HepG2 (cell line): Measurements from ENCODE around the gene PNKP. TPM values are rescaled to one million over a fixed set of nuclear protein-coding genes. Genes with fewer than 3 reads are reported as not detected.
A peak's percentile ranks its signal among the peaks of the same experiment; 100 is the strongest.

Experiments used
- ATAC-seq: fragments of 200-7000 bp; cut with Tn5 transposase; 3 replicates; pipeline ENCODE4 v1.9.1; 2020; ENCODE audit warnings: mild to moderate bottlenecking, moderate library complexity
- BruUV-seq: library from RNA; stranded (reverse); fragments of 400-500 nt; replicated peaks from 2 replicates; lab custom pipeline; 2021; lab: Mats Ljungman, UMichigan
- CTCF ChIA-PET: fragments of 300-600 bp; formaldehyde crosslinking; extraction: SDS; loops from one replicate; lab custom pipeline; 2021; ENCODE audit warnings: low total read pairs, inconsistent platforms, low intra/inter-chr PET ratio; lab: Yijun Ruan, JAX
- POLR2A ChIA-PET: fragments of 350-600 bp; sonication (Branson Sonifier 250); formaldehyde crosslinking; loops from one replicate; lab custom pipeline; 2020; ENCODE audit warnings: antibody characterized with exemption, inconsistent platforms; lab: Yijun Ruan, JAX
- DNase-seq: peaks from one replicate; pipeline ENCODE4 v3.0.0-alpha.2; 2015; ENCODE audit warnings: low spot score
- FAIRE-seq: peaks from 3 replicates; lab custom pipeline; 2011; peaks lifted over from hg19 to GRCh38; lab: Jason Lieb, UNC
- H2AFZ ChIP-seq: one replicate; pipeline ENCODE4 v1.6.1; 2011; ENCODE audit warnings: low read length, inconsistent platforms
- H3K27ac ChIP-seq: fragments of 300-600 bp; 3 replicates; pipeline ENCODE4 v1.8.0; 2011; ENCODE audit warnings: mixed run types, mild to moderate bottlenecking, mixed read lengths, low read length, inconsistent platforms; ENCODE audit not compliant: insufficient read depth; ENCODE audit errors: extremely low read length
- H3K27me3 ChIP-seq, 2 experiments: fragments of 200-600 bp in 1 of 2; 2 replicates in 1 of 2; 3 replicates in 1 of 2; pipeline versions ENCODE4 v1.6.0 to v1.8.0; 2011; ENCODE audit warnings: low read length in 2 of 2, mild to moderate bottlenecking in 2 of 2, moderate library complexity in 2 of 2, inconsistent platforms in 1 of 2; ENCODE audit not compliant: insufficient read depth in 2 of 2, control insufficient read depth in 1 of 2
- H3K36me3 ChIP-seq, 2 experiments: fragments of 200-600 bp in 1 of 2; replicated peaks in 1 of 2; 2 replicates in 1 of 2; 3 replicates in 1 of 2; pipeline versions ENCODE4 v1.5.1 to v1.8.0; 2011; ENCODE audit warnings: low read length in 2 of 2, inconsistent platforms in 1 of 2; ENCODE audit not compliant: insufficient read depth in 2 of 2, control insufficient read depth in 1 of 2
- H3K4me1 ChIP-seq: 2 replicates; pipeline ENCODE4 v1.5.1; 2012; ENCODE audit warnings: low read length, inconsistent platforms; ENCODE audit not compliant: insufficient read depth
- H3K4me2 ChIP-seq: 2 replicates; pipeline ENCODE4 v1.6.0; 2011; ENCODE audit warnings: low read depth, low read length, inconsistent platforms
- H3K4me3 ChIP-seq, 3 experiments: fragments of 200-600 bp in 1 of 3; sonication (generic), shearing (Covaris generic) in 1 of 3; replicated peaks in 1 of 3; 2 replicates each; pipeline ENCODE4 v1.5.1; 2011 to 2016; ENCODE audit warnings: low read length in 3 of 3, inconsistent platforms in 2 of 3, low read depth in 2 of 3, mild to moderate bottlenecking in 2 of 3, control low read depth in 1 of 3, mixed read lengths in 1 of 3; ENCODE audit not compliant: insufficient read depth in 1 of 3
- H3K79me2 ChIP-seq: one replicate; pipeline ENCODE4 v1.6.1; 2011; ENCODE audit warnings: low read length, inconsistent platforms; ENCODE audit not compliant: insufficient read depth
- H3K9ac ChIP-seq: 2 replicates; pipeline ENCODE4 v1.6.0; 2011; ENCODE audit warnings: mild to moderate bottlenecking, low read depth, low read length, inconsistent platforms; ENCODE audit not compliant: insufficient read depth
- H3K9me3 ChIP-seq: 2 replicates; pipeline ENCODE4 v1.5.1; 2012; ENCODE audit warnings: mild to moderate bottlenecking, low read length
- H4K20me1 ChIP-seq: 2 replicates; pipeline ENCODE4 v1.6.0; 2011; ENCODE audit warnings: inconsistent platforms, mild to moderate bottlenecking, low read length, moderate library complexity; ENCODE audit not compliant: insufficient read depth
- ARID4A ChIP-seq: sonication (generic); formaldehyde crosslinking; IDR thresholded peaks from 2 replicates; pipeline ENCODE4 v1.5.0; 2020; ENCODE audit warnings: mild to moderate bottlenecking, missing genetic modification reagents, borderline replicate concordance
- CREB1 ChIP-seq, 2 experiments: fragments of 450-650 bp in 1 of 2; IDR thresholded peaks; 2 replicates each; pipeline ENCODE4 v1.6.1; 2016 to 2017; ENCODE audit warnings: control low read depth in 1 of 2, mild to moderate bottlenecking in 1 of 2, missing compliant biosample characterization in 1 of 2, missing genetic modification characterization in 1 of 2
- WGBS: methylation state at CpG from one replicate; pipeline ENCODE4 v1.1.6; 2017; ENCODE audit warnings: low lambda C conversion rate; 5-methylcytosine and 5-hydroxymethylcytosine counted together
- in situ Hi-C: cut with HindIII; loops from 2 replicates; pipeline ENCODE4 v1.10.0; 2017; ENCODE audit warnings: low pct_unique_long_range_greater_than_20kb; ENCODE audit not compliant: extremely low pct_ligation_motif_present
- intact Hi-C: fragments of 100-400 bp; cut with micrococcal nuclease; formaldehyde crosslinking; loops from one replicate; pipeline ENCODE4 v1.10.0; 2022; ENCODE audit not compliant: unreplicated experiment
- polyA plus RNA-seq, 8 experiments: library from polyadenylated mRNA; depleted of rRNA in 3 of 8; stranded (reverse) in 7 of 8; unstranded in 1 of 8; fragments of >200 nt; fragmentation: Illumina TruSeq in 4 of 8; extraction: Trizol in 4 of 8; gene quantifications; 2 replicates each; pipeline versions ENCODE4 v1.2.1 to v1.2.3, GENCODE V29; 2011 to 2016; ENCODE audit warnings: low read depth in 4 of 8, missing spikeins in 1 of 8, mixed read lengths in 1 of 8; ENCODE audit not compliant: insufficient read depth in 1 of 8
- total RNA-seq, 5 experiments: library from RNA; depleted of rRNA; stranded (reverse); fragments of >200 nt; fragmentation: Illumina TruSeq; extraction: Trizol; gene quantifications; 2 replicates each; pipeline ENCODE4 v1.2.3, GENCODE V29; 2016; ENCODE audit warnings: low read depth in 1 of 5

PNKP gene
- total and polyA plus RNA-seq, 2 of the 13 experiments (the other 11 are each of a cell fraction or from before 2014, with no cell fraction given), result 12.7 to 27.1 TPM

DNA sequence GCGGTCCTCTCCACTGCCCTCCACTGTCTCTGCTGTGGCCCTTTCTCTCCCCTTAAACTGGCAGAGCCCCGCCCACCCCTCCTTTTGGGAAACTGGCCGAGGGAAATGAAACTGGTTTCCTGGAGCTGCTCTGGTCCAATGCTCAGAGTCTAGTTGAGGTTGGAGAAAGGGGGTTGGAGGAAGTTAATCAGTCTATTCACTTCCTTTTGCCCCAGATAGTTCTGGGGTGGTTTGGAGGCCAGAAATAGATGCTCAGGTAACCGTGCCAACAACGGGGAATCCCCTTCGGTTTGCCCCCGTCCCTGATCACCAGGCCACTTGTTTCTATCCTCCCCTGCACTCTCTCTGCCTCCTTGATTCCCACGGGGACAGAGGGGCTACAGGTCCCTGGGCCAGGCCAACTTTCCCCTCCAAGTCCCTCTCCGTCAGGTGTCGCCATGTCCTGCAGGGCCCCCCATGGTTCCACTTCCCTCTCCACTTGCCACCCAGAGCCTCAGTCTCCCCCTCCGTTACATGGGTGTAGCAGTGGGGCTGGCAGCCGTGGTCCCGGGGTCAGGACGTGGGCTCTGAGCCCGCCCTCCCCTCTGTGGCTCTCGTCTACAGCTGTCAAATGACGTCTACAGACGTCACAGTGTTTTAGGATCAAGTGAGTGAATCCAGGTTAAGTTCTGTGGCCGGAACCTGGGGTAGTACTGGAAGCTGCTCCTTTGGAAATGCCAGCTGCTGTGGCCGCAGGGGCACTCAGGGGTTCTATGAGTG, 29.7 kb upstream of the PNKP start, which contains the start of gene IL4I1:
Gene IL4I1, minus strand, starts transcription at position 25 of the 759 bp plus-strand sequence. CDS start 727 bp downstream, outside the sequence.
- WGBS, result 38% methylated on average over 17 of the region's 20 CpGs
- Histone ChIP-seq H3K27ac (no peak within 1 kb of the TSS), H2AFZ (no peak within 1 kb of the TSS), H3K9ac (no peak within 1 kb of the TSS), H3K9me3 (no peaks in the 10 kb centered on the region), H3K36me3 (no peaks in the 10 kb centered on the region), H3K4me2 (peak within 1 kb of the TSS; percentile 10; the same call in 1 of the 2 replicates), H3K4me1 (peaks cover 18% of the 10 kb centered on the region), H4K20me1 (no peaks in the 10 kb centered on the region), H3K79me2 (no peaks in the 10 kb centered on the region), H3K27me3 (peaks cover 9 to 17% of the 10 kb centered on the region in 2 experiments; a peak in 4 of 5 replicates), H3K4me3 (peak within 1 kb of the TSS in 1 of 3 experiments; percentile 10; a peak in 1 of 6 replicates)
- in situ Hi-C loops (no loop called here), intact Hi-C loops (no loop called here)
- CTCF ChIA-PET, result no interaction called here
- DNase-seq (no peak), FAIRE-seq (no peak), ATAC-seq (no peak)
- 0 out of 2 replicates have a peak, but pooled peaks have one; percentile 8 for TF ChIP-seq CREB1 (IDR thresholded peaks at IDR 0.05)
- TF ChIP-seq CREB1 (CRISPR knock-in tag; IDR thresholded peaks at IDR 0.05), result no peak
- TF ChIP-seq ARID4A (CRISPR knock-in tag), result no peak
- no TSS peak for BruUV-seq
- POLR2A ChIA-PET, result no interaction called here
